ENCODE measurements around the gene PCGF1.

GRCh38 chr2:74535440-74535965 is 28.0 kb upstream of the PCGF1 start:
- TF ChIP-seq, protein P1, sequence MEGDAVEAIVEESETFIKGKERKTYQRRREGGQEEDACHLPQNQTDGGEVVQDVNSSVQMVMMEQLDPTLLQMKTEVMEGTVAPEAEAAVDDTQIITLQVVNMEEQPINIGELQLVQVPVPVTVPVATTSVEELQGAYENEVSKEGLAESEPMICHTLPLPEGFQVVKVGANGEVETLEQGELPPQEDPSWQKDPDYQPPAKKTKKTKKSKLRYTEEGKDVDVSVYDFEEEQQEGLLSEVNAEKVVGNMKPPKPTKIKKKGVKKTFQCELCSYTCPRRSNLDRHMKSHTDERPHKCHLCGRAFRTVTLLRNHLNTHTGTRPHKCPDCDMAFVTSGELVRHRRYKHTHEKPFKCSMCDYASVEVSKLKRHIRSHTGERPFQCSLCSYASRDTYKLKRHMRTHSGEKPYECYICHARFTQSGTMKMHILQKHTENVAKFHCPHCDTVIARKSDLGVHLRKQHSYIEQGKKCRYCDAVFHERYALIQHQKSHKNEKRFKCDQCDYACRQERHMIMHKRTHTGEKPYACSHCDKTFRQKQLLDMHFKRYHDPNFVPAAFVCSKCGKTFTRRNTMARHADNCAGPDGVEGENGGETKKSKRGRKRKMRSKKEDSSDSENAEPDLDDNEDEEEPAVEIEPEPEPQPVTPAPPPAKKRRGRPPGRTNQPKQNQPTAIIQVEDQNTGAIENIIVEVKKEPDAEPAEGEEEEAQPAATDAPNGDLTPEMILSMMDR (IDR thresholded peaks at IDR 0.05; ENCODE audit: insufficient read depth, low read length), result no peak
- TF ChIP-seq GABPA (IDR thresholded peaks at IDR 0.05; ENCODE audit: low read depth), result no peak

Measured in HL-60 (cell line).